GM19463 (cell line): ENCODE measurements around the gene SUGCT.

Experiments
- ATAC-seq: cut with Tn5 transposase; IDR thresholded peaks from one replicate; pipeline ENCODE4 v1.9.1; 2021; ENCODE audit warnings: mild to moderate bottlenecking, moderate library complexity; ENCODE audit not compliant: unreplicated experiment

Gene SUGCT

DNA sequence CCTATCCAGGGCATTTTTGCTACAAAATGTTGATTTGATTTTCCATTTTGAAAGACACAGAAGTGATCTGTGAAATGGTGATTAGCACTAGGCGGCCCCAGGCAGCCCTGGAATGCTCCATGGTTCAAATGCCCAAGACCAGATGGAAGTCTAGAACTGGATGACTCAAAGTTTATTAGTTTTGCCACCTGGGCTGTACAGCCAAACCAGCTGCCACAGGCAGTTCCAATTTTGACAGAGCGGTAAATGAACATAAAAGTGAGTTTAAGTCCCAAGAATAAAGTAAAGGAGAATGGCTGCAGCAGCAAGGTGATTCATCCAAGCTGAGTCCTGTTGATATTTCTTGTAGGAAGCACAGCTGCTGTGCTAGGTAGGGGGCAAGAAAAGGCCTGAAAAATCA is 180.5 kb downstream of the SUGCT start:
- ATAC-seq: no peak

DNA sequence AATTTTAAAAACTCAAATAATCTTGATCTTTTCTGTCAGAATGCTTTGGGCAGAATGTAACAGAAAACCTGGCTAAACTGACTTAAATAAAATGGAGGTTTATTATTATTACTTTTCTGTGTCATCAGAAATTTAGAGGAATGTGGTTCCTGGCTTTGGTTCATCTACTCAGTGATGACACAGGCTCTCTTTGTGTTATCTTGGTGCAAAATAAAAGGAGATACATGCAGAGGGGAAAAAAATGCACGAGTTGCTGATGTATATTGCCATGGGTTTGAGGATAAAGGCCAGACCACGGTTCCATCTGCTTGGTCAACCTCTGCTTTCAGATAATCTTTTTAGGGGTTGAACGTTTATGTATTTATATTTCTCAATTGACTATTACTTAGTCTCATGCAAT is 181.4 kb downstream of the SUGCT start:
- ATAC-seq: no peak

DNA sequence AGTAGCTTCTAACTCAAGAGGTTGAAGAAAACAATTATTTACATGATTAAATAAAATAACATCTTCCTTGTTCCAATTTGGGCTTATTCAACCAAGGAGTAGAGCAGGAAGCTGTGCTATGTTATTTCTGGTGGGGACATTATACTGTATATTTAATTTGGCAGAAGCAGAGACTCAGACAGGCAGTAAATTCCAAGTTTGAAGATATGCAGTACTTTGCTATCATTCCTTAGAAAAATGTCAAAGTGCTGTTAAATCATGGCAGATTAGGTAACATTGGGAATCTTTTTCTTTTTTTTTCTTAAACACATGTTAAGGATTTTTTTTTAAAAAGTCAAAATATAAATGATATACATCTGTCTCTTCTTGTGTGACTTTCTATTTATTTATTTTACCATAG is 190.1 kb downstream of the SUGCT start:
- no peak for ATAC-seq

DNA sequence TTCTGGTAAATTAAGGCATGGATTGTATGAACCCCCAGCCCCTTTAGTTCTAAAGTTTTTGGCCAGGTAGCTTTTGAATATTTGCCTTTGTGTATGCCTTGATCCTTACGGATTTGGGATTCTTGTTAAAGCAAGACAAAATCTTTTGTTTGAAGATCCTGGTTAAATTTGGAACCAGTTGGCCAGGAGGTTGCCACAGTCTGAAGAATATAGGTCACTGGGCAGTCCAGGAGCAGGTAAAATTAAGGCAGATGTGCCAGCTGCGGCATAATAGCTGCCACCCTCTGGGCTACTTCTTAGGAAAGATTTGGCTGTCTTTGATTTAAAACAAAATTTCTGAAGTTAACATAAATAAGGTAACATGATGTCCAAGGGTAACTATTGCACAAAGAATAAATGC is 192.3 kb downstream of the SUGCT start:
- ATAC-seq: no peak

DNA sequence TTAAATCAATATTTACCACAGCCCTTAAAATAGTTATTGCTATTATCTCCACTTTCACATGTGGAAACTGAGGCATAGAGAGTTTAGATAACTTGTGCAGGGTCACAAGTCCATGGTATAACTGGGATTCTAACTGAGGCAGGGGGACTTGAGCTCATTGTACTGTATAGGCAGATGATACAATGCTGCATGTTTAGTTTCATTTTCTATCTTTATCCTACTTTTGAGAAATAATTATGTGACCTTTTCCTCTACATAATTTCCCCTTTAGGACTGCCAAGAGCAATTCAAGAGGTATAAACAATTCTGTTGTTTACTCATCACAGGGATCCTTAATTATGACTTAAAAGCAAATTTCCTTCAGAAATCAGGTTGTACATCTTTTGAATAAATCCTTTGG is 193.1 kb downstream of the SUGCT start:
- ATAC-seq: no peak

DNA sequence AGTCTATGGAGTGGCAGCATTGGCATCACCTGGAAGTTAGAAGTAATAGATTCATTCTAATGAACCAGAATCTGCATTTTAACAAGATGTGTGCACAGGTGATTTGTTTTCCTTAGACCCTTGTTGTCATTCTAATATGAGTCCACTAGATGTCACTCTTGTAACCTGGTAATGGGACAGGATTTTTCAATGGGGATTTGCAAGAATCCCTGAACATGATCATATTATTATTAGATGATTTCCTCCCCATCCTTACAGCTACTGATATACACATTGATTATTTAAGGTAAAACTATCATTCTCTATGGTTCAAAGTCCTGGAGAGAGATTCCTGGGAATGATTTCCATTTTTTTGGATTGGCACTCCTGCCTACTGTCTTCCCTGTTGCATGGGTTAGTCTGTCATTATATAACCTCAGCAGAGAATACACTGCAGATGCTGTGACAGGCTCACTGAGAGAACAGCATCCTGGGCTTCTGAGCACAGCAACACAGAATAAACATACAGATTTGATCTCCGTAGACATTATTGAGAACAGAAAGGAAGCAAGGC is 194.9 kb downstream of the SUGCT start:
- peak; percentile 60 for ATAC-seq

DNA sequence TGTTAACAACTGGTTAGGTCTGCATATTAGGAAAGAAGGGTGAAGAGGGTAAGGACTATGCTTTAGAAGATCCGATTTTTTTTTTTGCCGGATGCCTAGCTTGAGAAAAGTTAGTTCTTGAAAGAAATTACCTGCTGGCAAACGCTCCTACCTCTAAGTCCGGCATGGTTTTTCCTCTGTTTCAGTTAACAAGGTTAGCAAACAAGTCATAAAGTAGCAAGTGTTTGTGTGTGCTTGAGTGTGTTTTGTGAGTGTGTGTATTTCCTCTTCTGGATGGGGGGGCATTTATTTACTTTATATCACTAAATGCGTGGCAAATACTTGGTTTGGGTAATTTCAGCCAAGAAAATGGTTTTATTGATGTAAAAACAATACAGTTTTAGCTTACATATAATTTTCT is 195.6 kb downstream of the SUGCT start:
- no peak for ATAC-seq

DNA sequence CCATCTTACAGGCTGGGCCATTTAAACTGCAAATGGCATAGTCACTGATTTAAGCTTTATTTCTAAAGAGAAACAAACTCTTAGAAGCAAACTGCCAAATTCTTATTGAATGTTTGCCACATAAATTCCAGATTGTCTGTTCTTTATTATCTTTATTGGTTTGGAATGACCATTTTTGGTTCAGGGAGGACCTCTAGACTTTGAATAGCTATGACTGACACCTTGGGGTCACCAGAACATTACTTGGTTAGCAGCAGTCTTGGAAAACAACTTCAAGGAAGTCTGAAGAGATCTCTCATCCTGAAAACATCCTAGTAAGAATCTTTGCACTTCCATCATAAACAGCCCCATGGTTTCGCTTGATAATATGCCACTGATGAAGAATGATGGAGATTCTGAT is 197.1 kb downstream of the SUGCT start:
- no peak for ATAC-seq

DNA sequence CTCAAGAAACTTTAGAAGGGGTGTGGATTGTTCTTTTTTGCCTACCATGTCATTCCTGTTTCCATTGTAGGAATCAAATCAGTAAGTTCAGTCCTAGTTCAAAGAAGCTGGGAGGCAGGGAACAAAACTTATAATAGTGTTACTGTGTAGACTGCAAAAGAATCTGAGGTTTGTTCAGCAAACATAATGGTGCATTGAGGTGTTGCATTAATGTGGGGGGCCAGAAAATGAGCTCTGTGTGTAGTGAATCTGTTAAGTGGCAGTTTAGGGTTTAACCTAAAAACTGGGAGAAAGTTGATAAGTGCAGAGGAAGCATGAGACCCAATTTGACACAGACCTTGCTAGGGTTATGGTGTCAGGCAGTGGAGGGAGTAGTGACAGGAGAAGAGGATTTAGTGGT is 197.7 kb downstream of the SUGCT start:
- ATAC-seq: no peak

DNA sequence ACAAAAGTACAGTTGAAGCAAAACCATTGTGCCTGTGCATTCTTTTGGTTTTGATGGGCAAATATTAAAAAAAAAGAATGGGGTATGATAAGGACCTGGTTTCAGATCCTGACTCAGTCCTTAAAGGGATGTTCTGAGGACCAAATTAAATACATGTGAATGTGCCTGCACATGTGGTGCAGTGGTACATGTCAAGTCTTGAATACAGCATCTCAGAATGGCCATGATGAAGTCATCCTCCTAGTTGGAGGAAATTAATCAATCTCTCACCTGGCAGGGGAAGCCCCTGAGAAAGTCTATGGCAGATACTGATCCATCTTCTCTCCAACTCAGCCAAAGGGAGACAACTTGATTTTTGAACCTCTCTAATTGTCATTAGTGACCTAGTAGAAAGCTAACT is 207.0 kb downstream of the SUGCT start:
- no peak for ATAC-seq

DNA sequence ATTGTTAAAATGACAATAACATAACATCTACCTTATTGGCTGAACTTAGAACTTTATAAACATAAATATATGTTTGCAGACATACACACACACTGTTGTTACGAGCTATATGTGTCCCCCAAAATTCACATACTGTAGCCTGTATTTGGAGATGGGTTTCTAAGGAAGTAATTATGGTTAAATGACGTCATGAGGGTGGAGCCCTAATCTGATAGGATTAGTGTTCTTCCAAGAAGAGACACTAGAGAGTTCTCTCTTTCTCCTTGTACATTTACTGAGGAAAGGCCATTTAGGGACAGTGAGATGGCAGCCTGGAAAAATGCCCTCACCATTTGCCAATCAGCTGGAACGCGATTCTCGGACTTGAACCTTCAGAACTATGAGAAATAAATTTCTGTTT is 211.7 kb downstream of the SUGCT start:
- no peak for ATAC-seq

DNA sequence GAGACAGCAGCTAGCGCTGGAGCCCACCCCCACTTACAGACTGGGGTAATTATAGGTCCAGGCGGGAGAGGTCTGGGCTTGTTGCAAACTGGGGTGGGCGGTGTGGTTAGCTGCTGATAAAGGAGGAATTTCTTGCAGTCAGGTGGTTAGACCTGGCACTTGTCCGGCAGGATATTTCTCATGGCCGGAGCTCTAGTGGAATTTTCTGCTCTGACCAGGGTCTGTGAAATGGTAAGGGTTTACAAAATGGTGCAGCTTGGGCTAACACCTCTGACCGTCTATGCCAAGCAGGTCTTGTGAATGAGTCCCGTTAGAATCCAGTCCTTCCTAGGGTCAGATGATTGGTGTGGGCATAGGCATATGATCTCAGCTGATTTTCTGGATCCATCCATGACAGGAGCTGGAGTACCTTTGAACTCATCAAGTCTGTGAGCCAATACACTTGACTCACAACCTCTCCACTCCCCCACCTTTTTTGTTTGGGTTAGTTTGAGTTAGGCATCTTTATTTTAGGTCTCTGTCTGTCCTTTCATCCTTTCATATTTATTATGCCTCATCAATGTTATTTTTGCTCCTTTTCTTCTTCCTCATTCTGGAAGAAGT is 213.4 kb downstream of the SUGCT start:
- no peak for ATAC-seq

DNA sequence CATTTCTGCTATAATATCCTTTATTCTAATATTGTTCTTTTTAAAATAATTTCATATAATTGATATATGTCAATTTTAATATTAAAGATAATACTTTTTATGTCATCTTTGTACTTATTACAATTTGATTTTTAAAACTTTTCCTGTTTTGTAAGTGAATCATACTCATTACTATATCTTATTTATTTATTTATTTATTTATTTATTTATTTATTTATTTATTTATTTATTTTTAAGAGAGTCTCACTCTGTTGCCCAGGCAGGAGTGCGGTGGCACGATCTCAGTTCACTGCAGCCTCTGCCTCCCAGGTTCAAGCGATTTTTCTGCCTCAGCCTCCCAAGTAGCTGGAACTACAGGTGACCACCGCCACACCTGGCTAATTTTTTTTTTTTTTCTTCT is 215.3 kb downstream of the SUGCT start:
- ATAC-seq: no peak

DNA sequence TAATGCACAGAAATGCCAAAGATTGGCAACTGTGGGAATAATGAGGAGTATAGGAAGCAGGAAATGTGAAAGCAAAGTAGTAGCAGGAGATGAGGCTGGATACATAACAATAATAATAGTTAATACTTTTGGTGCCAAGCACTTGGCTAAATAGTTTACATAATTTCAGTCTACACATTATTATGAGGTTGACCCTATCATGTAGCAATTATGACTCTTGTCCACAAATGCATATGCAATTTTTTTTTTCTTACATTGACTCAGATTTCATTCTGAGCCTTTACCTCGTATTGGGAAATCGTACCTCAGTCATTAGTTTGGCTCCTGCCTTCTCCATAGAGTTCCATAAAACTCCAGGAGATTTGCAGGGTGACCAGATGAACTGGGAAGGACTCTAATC is 219.9 kb downstream of the SUGCT start:
- ATAC-seq: no peak

DNA sequence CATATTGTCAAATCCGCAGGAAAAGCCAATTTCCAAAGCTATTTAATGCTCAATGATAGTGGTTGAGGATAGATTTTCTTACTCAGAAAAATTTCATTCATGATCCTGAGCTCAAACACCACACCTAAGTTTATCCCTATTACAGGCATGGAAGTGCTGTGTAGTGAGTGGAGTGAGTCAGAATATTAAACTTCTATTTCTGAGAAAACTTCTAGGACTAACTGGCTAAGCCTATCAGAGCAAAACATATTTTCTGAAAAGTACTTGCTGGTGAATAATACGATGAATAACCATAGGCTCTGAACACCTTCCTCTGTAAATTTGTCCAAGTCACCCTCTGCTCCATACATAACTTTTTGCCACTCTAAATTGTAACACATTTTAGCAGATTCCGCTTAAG is 221.5 kb downstream of the SUGCT start:
- ATAC-seq: no peak

DNA sequence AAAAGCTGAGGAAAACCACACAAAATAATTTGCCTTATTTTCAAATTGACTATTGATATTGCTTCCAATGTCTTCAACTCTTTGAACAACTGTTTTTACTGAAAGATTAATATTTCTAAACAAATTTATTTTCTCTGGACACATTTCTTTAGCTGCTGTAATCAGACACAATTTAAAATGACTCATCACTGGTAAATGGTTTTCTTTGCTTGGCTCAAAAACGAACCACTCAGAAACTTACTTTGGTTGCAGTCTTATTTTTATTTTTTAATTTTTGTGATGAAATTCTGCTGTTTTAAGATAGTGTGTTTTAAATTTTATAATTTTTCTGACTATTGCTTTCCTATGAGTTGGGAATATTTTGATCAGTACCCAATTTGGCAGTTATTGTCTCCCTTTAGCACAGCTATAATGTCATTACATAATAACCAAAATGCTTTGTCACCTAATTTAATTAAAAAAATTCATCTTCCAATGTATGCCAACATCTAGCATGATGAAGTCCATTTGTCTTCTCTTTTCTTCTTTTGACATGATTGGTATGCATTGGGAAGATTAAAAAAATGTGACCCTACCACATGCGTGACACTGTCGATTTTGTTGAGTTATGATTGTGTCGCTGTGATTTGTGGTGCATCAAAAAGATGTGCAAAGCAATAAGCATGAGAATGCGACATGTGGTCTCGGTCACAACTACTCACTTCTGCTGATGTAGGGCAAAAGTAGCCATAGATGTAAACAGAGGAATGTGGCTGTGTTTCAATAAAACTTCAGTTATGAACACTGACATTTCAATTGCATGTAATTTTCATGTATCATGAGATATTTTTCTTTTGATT is 222.3 kb downstream of the SUGCT start:
- ATAC-seq: no peak

DNA sequence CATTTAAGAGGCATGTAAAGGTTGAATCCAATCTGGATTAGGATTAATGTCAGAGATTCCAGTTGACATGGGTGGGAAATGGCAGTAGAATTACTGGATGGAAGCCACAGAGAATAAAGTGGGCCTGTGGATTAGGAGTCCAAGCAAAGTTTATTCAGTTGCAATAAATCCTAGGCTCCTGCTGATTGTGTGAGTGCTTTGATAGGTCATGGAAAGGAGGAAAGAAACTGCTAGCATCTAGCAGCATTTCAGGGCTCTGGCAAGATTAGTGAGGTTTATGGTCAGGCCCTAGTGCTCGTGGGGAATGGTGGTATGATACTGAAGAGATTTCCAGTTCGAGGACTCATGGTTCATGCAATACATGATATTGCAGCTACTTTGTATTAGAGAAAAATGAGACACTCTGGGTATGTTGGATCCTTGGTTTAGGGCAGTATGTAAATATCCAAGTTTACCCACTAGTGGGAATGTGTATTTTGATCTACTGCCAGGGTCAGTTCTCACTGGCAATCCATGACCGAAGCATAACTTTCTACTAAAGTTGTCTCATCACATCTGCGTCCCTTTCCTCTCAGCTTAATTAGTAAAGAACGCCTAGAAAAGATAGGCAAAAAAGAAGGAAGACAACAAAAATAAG is 235.0 kb downstream of the SUGCT start:
- no peak for ATAC-seq

DNA sequence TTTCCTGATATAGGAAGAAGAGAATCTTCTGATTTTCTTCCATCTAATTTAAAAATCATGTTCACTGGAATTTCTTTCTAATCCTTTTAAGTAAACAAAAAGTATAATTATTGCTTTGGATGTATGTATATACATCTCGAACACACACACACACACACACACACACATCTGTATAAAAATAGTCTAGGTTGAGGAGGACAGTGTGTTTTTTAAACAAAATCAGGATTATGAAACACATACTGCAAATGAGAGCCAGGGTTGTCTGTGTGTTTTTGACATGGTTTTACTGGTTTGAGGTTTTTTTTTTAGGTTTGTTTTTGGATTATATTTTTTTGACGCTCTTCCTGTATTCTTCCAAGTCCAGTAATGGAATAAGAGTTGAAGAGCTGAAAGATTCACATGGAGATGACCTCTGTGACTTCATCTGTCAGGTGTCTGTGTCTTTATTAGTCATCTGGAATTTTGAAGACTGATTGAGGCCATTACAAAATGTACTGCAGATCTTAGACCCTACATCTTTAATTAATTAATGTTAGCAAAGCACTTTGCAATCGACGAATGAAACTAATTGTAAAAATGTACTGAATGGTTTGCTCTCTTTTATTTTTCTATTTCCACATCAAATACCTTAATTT is 237.1 kb downstream of the SUGCT start:
- ATAC-seq: no peak

DNA sequence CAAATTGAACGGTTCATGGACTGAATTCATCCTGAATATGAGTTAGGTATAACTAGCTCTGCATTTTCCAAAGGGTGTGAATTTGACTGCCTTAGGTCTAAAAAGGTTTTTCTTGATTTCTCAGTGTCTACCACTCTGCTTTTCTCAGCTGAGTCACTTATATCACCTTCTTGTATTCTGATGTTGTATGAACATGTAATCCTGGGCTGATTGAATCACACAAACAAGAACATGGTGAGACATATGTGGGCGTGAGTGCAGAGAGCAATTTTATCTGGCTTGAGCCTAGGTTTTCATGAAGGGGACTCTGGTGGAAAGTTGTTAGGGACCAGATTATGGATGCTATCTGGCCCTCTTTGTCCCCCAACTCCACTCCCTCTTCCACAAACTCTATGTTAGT is 239.8 kb downstream of the SUGCT start:
- no peak for ATAC-seq

DNA sequence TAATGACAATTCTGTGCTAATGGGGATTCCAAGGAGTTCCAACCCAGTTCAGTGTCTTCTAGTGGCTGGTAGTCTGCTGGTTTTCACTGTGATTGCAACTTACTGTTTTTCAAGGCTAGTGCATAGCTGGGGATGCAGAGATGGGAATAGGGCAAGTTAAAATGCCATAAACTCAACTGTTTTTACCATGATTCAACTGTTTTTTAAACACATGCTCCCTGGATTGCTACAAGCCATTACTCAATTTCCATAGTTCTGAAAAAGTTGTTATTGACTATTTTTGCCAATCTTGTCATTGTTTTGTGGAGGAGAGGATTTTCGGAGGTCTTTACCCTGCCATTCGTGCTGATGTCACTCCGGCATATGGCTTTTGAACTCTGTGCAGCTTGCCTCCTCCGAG is 245.3 kb downstream of the SUGCT start:
- no peak for ATAC-seq

DNA sequence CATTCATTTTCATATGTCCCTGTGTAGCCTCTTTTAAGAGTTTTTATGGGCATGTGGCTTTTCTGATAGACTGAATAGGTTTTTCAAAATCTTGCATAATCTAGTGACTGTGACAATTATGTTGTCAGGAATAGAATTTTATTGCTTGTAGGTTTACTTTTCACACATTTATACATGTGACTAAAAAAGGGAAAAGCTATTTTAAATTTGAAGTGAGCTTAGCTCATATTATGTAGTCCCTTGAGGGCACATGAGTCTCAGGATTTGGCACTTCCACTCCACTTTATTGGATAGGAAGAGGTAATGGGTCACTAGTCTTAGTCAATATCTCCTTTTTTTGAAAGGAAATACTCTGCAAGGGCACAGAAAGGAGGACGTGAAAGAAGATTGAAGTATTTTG is 247.3 kb downstream of the SUGCT start:
- no peak for ATAC-seq

DNA sequence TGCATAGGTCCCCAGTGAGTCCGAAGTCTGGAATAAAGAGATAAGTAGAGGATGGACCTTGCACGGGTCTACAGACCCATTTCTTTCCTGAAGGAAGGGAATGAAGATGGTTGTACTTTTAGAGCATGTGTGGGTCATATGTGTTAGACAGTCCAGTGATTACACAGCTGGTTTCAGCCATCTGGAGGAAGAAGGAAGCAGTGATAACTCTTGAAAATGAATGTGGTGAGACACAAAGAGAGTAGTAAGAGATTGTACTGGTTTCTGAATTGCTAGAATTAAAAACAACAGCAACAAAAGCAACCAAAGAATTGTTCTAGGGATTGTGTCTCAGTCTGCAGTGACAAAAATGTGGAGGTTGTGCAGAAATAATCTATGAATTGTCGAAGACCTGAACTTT is 258.9 kb downstream of the SUGCT start:
- ATAC-seq: no peak
